ENCODE measurements around the gene DDIT4. TPM values are rescaled to one million over a fixed set of nuclear protein-coding genes. Genes with fewer than 3 reads are reported as not detected.

The DDIT4 gene
- total and polyA plus RNA-seq, 2 of the 8 experiments (the other 6 are each of a cell fraction or from before 2014, with no cell fraction given): 47.4 to 108 TPM

DNA sequence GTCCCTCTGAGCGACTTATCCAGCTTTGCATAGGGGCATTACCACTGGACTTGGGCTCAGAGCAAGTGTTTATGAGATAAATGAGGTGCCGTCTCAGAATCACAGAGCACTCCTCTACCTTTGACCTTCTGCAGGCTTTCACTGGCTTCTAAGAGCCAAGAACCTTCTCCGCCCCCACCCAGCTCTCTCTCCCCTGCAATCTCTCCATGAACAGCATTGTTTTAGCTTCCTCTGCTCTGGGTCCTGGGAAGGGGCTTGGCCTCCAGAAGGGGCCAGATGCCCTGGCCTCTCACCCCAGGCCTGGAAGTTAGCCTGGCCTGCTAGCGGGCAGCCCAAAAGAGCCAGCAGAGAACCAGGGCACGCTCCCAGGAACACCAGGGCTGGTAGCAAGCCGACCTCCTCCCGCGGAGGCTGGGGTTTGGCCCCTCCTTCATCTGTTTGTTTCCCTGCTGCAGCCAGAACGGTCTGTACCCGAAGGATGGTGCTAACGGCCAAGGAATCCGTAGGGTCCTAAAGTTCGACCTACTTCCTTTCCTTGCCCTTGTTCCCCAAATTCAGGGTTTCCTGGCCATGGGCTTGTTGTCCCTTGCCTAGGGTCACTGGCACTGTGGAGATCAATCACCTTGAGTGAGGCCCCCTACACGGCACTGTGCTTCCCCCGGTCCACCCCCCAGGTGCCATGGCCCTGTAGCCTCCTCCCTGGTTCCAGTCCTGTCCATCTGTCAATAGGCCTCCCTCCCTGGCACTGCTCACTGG, 18.7 kb upstream of the DDIT4 start:
- peak overlapping the region; percentile 82 for H2BK5ac ChIP-seq (ENCODE audit: low read depth, low read length)
- POLR2A ChIA-PET (ENCODE audit: partially characterized antibody): interaction anchor here (0.9 to 24.2 kb wide), 9 partner anchors 8 to 72 kb away, joined by 3 to 673 read pairs (median 3); partner anchors contain the start of gene DDIT4
- H2BK15ac ChIP-seq (ENCODE audit: low read length): peak overlapping the region; percentile 81
- no peaks in the 10 kb centered on the region for H3K23me2 ChIP-seq (ENCODE audit: low read depth, low read length)
- peak overlapping the region; percentile 57 for H3K4ac ChIP-seq (replicated peaks; ENCODE audit: insufficient read length, low read depth, low read length)
- H4K91ac ChIP-seq (replicated peaks; ENCODE audit: insufficient read length, low read length): peak overlapping the region; percentile 47
- H2AK5ac ChIP-seq (ENCODE audit: low read depth, low read length): peak overlapping the region; percentile 32; the same call in 1 of the 2 replicates
- H3K4me2 ChIP-seq (ENCODE audit: insufficient read depth in 1 of 2, low read depth in 2 of 2, low read length in 2 of 2): peak overlapping the region; percentile 48 to 54; a peak in 3 of 4 replicates
- H3K27me3 ChIP-seq (replicated peaks in 1 of 4; ENCODE audit: control insufficient read depth in 3 of 4, extremely low read depth in 1 of 4, insufficient read depth in 3 of 4, low read length in 3 of 4): no peaks in the 10 kb centered on the region
- H3K4me3 ChIP-seq (ENCODE audit: extremely low read depth in 1 of 4, insufficient read depth in 2 of 4, low read depth in 3 of 4, low read length in 4 of 4): peak overlapping the region in 1 of 4 experiments; percentile 17; a peak in 1 of 8 replicates
- H2BK12ac ChIP-seq (ENCODE audit: low read depth, low read length): peak overlapping the region; percentile 98
- H3K36me3 ChIP-seq (ENCODE audit: control insufficient read depth in 2 of 4, insufficient read depth in 4 of 4, low read length in 3 of 4): no peaks in the 10 kb centered on the region
- peak overlapping the region; percentile 42; the same call in 1 of the 2 replicates for H3K27ac ChIP-seq (ENCODE audit: low read depth, low read length)
- no peak for FAIRE-seq
- H2BK20ac ChIP-seq (ENCODE audit: low read length): peak overlapping the region; percentile 99
- no peaks in the 10 kb centered on the region for H4K20me1 ChIP-seq (replicated peaks in 1 of 2; ENCODE audit: control insufficient read depth in 1 of 2, insufficient read depth in 2 of 2, low read length in 2 of 2)
- peak overlapping the region; percentile 95; the same call in 1 of the 2 replicates for H4K8ac ChIP-seq (ENCODE audit: extremely low read depth, insufficient read depth, low read length)
- no peaks in the 10 kb centered on the region for H3K9me3 ChIP-seq (ENCODE audit: insufficient read depth in 2 of 2, low read depth in 1 of 2, low read length in 1 of 2)
- H3K14ac ChIP-seq (ENCODE audit: insufficient read length): no peak overlapping the region
- H3K4me1 ChIP-seq (replicated peaks in 1 of 4; ENCODE audit: control insufficient read depth in 3 of 4, insufficient read depth in 4 of 4, low read length in 3 of 4): peaks cover 5 to 16% (median 13%) of the 10 kb centered on the region in 4 experiments
- peak overlapping the region; percentile 93 for H4K5ac ChIP-seq (ENCODE audit: insufficient read length, low read depth, low read length)
- H2AFZ ChIP-seq (ENCODE audit: low read length): peak overlapping the region; percentile 72; the same call in 1 of the 2 replicates
- no peak overlapping the region for H3K56ac ChIP-seq (replicated peaks; ENCODE audit: insufficient read length, low read depth, low read length)
- peak overlapping the region; percentile 36 for H2BK120ac ChIP-seq (replicated peaks; ENCODE audit: low read depth, low read length)
- no peak overlapping the region for H3K23ac ChIP-seq (ENCODE audit: insufficient read length)
- H3K9ac ChIP-seq (replicated peaks in 1 of 4; ENCODE audit: extremely low read depth in 1 of 4, low read depth in 3 of 4, low read length in 3 of 4): peak overlapping the region in 3 of 4 experiments; percentile 20 to 38 (median 32); a peak in 4 of 7 replicates
- DNase-seq (ENCODE audit: low read depth in 1 of 2, low spot score in 2 of 2): peak in 1 of 2 experiments; percentile 80
- no peaks in the 10 kb centered on the region for H3K79me1 ChIP-seq (ENCODE audit: low read depth, low read length)
- CTCF ChIA-PET (ENCODE audit: partially characterized antibody): interaction anchor here (0.6 to 1.4 kb wide), 10 partner anchors 8 to 481 kb away, joined by 3 to 5 read pairs (median 4); partner anchors contain the start of genes ANAPC16 and ASCC1
- WGBS, 2 experiments (ENCODE audit: extremely low coverage in 1 of 2, insufficient coverage in 1 of 2, insufficient read length in 1 of 2, insufficient replicate concordance in 2 of 2, low coverage in 1 of 2, low lambda C conversion rate in 2 of 2, missing lambda C conversion rate in 1 of 2): 23% methylated on average over 13 of the region's 15 CpGs; no CpG with 5 or more reads in 1 of the 2 experiments
- H3K79me2 ChIP-seq (ENCODE audit: control insufficient read depth in 1 of 2, insufficient read depth in 2 of 2, low read length in 2 of 2): no peaks in the 10 kb centered on the region
- peak overlapping the region; percentile 93 for H3K18ac ChIP-seq (ENCODE audit: extremely low read depth, low read length)
- TF ChIP-seq SP4 (IDR thresholded peaks at IDR 0.05; ENCODE audit: low read length) (0 out of 2 replicates have a peak, but pooled peaks have one; percentile 52), POLR2A (IDR thresholded peaks at IDR 0.05; ENCODE audit: control extremely low read depth in 1 of 2, low read depth in 2 of 2, low read length in 2 of 2) (0 out of 3 replicates have a peak, but pooled peaks of 1 of the 2 experiments have one; percentile 45), ASH2L (IDR thresholded peaks at IDR 0.05; ENCODE audit: low read length) (peak; percentile 62), EZH2 (IDR thresholded peaks at IDR 0.05; ENCODE audit: low read depth, low read length, severe bottlenecking) (no peak), HDAC2 (IDR thresholded peaks at IDR 0.05; ENCODE audit: borderline replicate concordance in 1 of 2, low read depth in 2 of 2, low read length in 2 of 2) (no peak), FOSL1 (IDR thresholded peaks at IDR 0.05; ENCODE audit: insufficient read depth, low read depth, low read length) (peak; percentile 92), JUND (IDR thresholded peaks at IDR 0.05; ENCODE audit: low read length) (no peak), TEAD4 (IDR thresholded peaks at IDR 0.05; ENCODE audit: low read depth, low read length) (peak; percentile 31; the same call in 1 of the 2 replicates), CBX5 (IDR thresholded peaks at IDR 0.05; ENCODE audit: low read depth, low read length) (no peak), RBBP5 (IDR thresholded peaks at IDR 0.05; ENCODE audit: borderline replicate concordance, low read depth, low read length) (peak; percentile 78; the same call in 1 of the 2 replicates)
- TF ChIP-seq, protein P1, sequence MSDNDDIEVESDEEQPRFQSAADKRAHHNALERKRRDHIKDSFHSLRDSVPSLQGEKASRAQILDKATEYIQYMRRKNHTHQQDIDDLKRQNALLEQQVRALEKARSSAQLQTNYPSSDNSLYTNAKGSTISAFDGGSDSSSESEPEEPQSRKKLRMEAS (IDR thresholded peaks at IDR 0.05): peak; percentile 54

Data from H1 (cell line).